BJ (cell line): ENCODE results near the gene LANCL1. TPM values are rescaled to one million over a fixed set of nuclear protein-coding genes. Genes with fewer than 3 reads are reported as not detected.

Experiments
- CTCF ChIA-PET: fragments of 350-600 bp; formaldehyde crosslinking; extraction: SDS; loops from one replicate; lab custom pipeline; 2021; ENCODE audit warnings: antibody characterized with exemption, inconsistent platforms; lab: Yijun Ruan, JAX
- POLR2A ChIA-PET: fragments of 300-600 bp; sonication (Branson Sonifier 250); formaldehyde crosslinking; extraction: SDS; loops from one replicate; lab custom pipeline; 2021; ENCODE audit warnings: antibody characterized with exemption; lab: Charles Lee
- DNase-seq: peaks from one replicate; pipeline ENCODE4 v3.0.0-alpha.2; 2011; ENCODE audit warnings: low read depth
- H3K27me3 ChIP-seq: 2 replicates; pipeline ENCODE4 v1.6.0; 2011; ENCODE audit warnings: low read length; ENCODE audit not compliant: control insufficient read depth, insufficient read depth
- H3K36me3 ChIP-seq: 2 replicates; pipeline ENCODE4 v1.5.1; 2011; ENCODE audit warnings: low read length; ENCODE audit not compliant: control insufficient read depth, insufficient read depth
- H3K4me3 ChIP-seq: 2 replicates; pipeline ENCODE4 v1.5.1; 2011; ENCODE audit warnings: low read depth, mild to moderate bottlenecking, control low read depth, low read length
- polyA minus RNA-seq: library from RNA; depleted of rRNA, polyadenylated mRNA; stranded (reverse); fragments of >200 nt; gene quantifications from 2 replicates; pipeline ENCODE4 v1.2.3, GENCODE V29; 2011; rRNA and poly(A)+ RNA removed
- polyA plus RNA-seq: library from polyadenylated mRNA; depleted of rRNA; stranded (reverse); fragments of >200 nt; gene quantifications from 2 replicates; pipeline ENCODE4 v1.2.3, GENCODE V29; 2011; rRNA removed
- TF ChIP-seq, protein P1 (sequence below): IDR thresholded peaks from 2 replicates; pipeline ENCODE4 v1.5.1; 2011; ENCODE audit warnings: low read depth, mild to moderate bottlenecking, control low read depth, inconsistent platforms, low read length, moderate library complexity; ENCODE audit not compliant: insufficient read depth

The LANCL1 gene
- polyA plus RNA-seq, result 55.6 and 76.4 TPM in 2 replicates
- 36.8 and 50.5 TPM in 2 replicates for polyA minus RNA-seq

GRCh38 chr2:210476194-210477128 is at the start of gene LANCL1:
Gene LANCL1 (minus strand): TSS chr2:210476759. CDS start chr2:210476396, 363 bp downstream.
- peak within 1 kb of the TSS; percentile 81 for H3K4me3 ChIP-seq
- no peaks in the 10 kb centered on the region for H3K36me3 ChIP-seq
- ChIA-PET POLR2A (no interaction called here), CTCF (interaction anchor here (0.6 to 1.3 kb wide), 3 partner anchors 13 to 27 kb away, joined by 3 to 4 read pairs (median 4); no protein-coding TSS in a partner anchor)
- TF ChIP-seq, protein P1, sequence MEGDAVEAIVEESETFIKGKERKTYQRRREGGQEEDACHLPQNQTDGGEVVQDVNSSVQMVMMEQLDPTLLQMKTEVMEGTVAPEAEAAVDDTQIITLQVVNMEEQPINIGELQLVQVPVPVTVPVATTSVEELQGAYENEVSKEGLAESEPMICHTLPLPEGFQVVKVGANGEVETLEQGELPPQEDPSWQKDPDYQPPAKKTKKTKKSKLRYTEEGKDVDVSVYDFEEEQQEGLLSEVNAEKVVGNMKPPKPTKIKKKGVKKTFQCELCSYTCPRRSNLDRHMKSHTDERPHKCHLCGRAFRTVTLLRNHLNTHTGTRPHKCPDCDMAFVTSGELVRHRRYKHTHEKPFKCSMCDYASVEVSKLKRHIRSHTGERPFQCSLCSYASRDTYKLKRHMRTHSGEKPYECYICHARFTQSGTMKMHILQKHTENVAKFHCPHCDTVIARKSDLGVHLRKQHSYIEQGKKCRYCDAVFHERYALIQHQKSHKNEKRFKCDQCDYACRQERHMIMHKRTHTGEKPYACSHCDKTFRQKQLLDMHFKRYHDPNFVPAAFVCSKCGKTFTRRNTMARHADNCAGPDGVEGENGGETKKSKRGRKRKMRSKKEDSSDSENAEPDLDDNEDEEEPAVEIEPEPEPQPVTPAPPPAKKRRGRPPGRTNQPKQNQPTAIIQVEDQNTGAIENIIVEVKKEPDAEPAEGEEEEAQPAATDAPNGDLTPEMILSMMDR, result no peak
- no peaks in the 10 kb centered on the region for H3K27me3 ChIP-seq
- DNase-seq, result peak; percentile 60

DNA sequence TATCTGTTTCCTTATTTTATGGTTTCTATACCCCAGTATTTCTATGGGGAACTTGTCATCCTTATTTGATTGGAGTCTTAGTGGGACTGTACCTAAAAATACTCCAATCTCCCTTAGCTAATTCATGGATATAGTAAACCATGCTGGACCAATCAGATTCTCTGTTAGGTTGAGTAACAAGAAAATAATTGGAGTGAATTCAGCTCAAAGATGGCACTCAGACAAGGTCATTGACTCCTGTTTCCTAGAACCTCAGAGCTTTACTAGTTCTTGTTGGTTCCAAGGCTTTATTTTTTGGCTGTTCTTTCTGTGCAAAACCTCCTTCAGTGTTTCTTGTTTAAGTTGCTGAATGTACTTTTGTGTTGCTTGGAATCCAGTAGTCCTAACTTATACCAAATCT is 48.0 kb upstream of the LANCL1 start:
- H3K27me3 ChIP-seq, result no peaks in the 10 kb centered on the region
- ChIA-PET CTCF (interaction anchor here (1.2 kb wide), 1 partner anchor 21 kb away, joined by 3 read pairs; no protein-coding TSS in a partner anchor), POLR2A (no interaction called here)
- no peaks in the 10 kb centered on the region for H3K36me3 ChIP-seq
- H3K4me3 ChIP-seq, result no peak overlapping the region
- no peak for DNase-seq
- TF ChIP-seq, protein P1, result no peak

- no peaks in the 10 kb centered on the region for H3K27me3 ChIP-seq
- ChIA-PET CTCF (interaction anchor here (1.2 kb wide), 1 partner anchor 20 kb away, joined by 3 read pairs; no protein-coding TSS in a partner anchor), POLR2A (interaction anchor here (0.5 kb wide), 1 partner anchor 150 kb away, joined by 4 read pairs; no protein-coding TSS in a partner anchor)
- DNase-seq, result no peak
- H3K4me3 ChIP-seq, result no peak overlapping the region
- TF ChIP-seq, protein P1, result no peak
- no peaks in the 10 kb centered on the region for H3K36me3 ChIP-seq
Observed at GRCh38 chr2:210523650-210524289, 47.2 kb upstream of the LANCL1 start.

GRCh38 chr2:210522399-210522798 is 45.8 kb upstream of the LANCL1 start:
- DNase-seq, result no peak
- TF ChIP-seq, protein P1, result no peak
- CTCF ChIA-PET, result interaction anchor here (0.8 to 1.0 kb wide), 2 partner anchors 21 to 33 kb away, joined by 3 read pairs; no protein-coding TSS in a partner anchor
- H3K27me3 ChIP-seq, result no peaks in the 10 kb centered on the region
- POLR2A ChIA-PET, result no interaction called here
- no peaks in the 10 kb centered on the region for H3K36me3 ChIP-seq
- no peak overlapping the region for H3K4me3 ChIP-seq

GRCh38 chr2:210519594-210519993 is 43.0 kb upstream of the LANCL1 start:
- DNase-seq, result no peak
- POLR2A ChIA-PET, result no interaction called here
- no peaks in the 10 kb centered on the region for H3K36me3 ChIP-seq
- no peaks in the 10 kb centered on the region for H3K27me3 ChIP-seq
- CTCF ChIA-PET, result no interaction called here
- no peak overlapping the region for H3K4me3 ChIP-seq
- TF ChIP-seq, protein P1, result no peak
